GM12878 (cell line): ENCODE measurements around the gene TBC1D1.

Experiments used
- BRCA1 ChIP-seq: IDR thresholded peaks from 2 replicates; pipeline ENCODE4 v1.6.1; 2011; ENCODE audit warnings: low read depth, low read length, improper control_type of control experiment
- CEBPB ChIP-seq, 2 experiments: fragments of 150-350 bp in 1 of 2; IDR thresholded peaks; 2 replicates each; pipeline ENCODE4 v1.6.1; 2012 to 2014; ENCODE audit warnings: low read depth in 2 of 2, low read length in 2 of 2, borderline replicate concordance in 1 of 2, inconsistent platforms in 1 of 2
- CTCF ChIP-seq, 3 experiments: IDR thresholded peaks in 2 of 3; conservative IDR thresholded peaks in 1 of 3; 2 replicates each; pipeline ENCODE4 v1.5.1; 2011; ENCODE audit warnings: low read depth in 3 of 3, low read length in 3 of 3, mild to moderate bottlenecking in 3 of 3, control low read depth in 2 of 3, moderate library complexity in 2 of 3, inconsistent platforms in 1 of 3, mixed read lengths in 1 of 3; ENCODE audit not compliant: control insufficient read depth in 2 of 3, insufficient read depth in 1 of 3; ENCODE audit errors: extremely low read depth in 1 of 3
- ESRRA ChIP-seq: IDR thresholded peaks from 2 replicates; pipeline ENCODE4 v1.6.1; 2012; ENCODE audit warnings: mild to moderate bottlenecking, low read length, improper control_type of control experiment
- ETV6 ChIP-seq, 2 experiments: fragments of 450-650 bp in 1 of 2; IDR thresholded peaks in 1 of 2; conservative IDR thresholded peaks in 1 of 2; 2 replicates each; pipeline ENCODE4 v1.6.1; 2014; ENCODE audit warnings: antibody characterized with exemption in 1 of 2, borderline replicate concordance in 1 of 2, low read depth in 1 of 2, mild to moderate bottlenecking in 1 of 2, moderate library complexity in 1 of 2
- JUND ChIP-seq: IDR thresholded peaks from 2 replicates; pipeline ENCODE4 v1.6.1; 2012; ENCODE audit warnings: low read depth, mild to moderate bottlenecking, low read length, improper control_type of control experiment, moderate library complexity
- KDM1A ChIP-seq: fragments of 200-600 bp; sonication (generic); IDR thresholded peaks from 2 replicates; pipeline ENCODE4 v1.6.1; 2016; ENCODE audit warnings: borderline replicate concordance
- PAX5 ChIP-seq: IDR thresholded peaks from 2 replicates; pipeline ENCODE4 v1.6.1; 2011; ENCODE audit warnings: low read depth, low read length, borderline replicate concordance
- PBX3 ChIP-seq: IDR thresholded peaks from 2 replicates; pipeline ENCODE4 v1.6.1; 2011; ENCODE audit warnings: mild to moderate bottlenecking, low read depth, low read length, moderate library complexity; ENCODE audit not compliant: insufficient replicate concordance
- ZBTB11 ChIP-seq: fragments of 450-650 bp; formaldehyde crosslinking; IDR thresholded peaks from 2 replicates; pipeline ENCODE4 v1.5.0; 2022; ENCODE audit warnings: mild to moderate bottlenecking, missing genetic modification characterization
- ZNF384 ChIP-seq: IDR thresholded peaks from 2 replicates; pipeline ENCODE4 v1.6.1; 2012; ENCODE audit warnings: low read depth, mild to moderate bottlenecking, low read length, improper control_type of control experiment, borderline replicate concordance
- ZSCAN29 ChIP-seq: fragments of 450-650 bp; IDR thresholded peaks from 2 replicates; pipeline ENCODE4 v1.6.1; 2017; ENCODE audit warnings: mild to moderate bottlenecking, moderate library complexity

GRCh38 chr4:38062088-38062775 lies 171.3 kb downstream of the TBC1D1 start:
- peak; percentile 91 for TF ChIP-seq ZNF384
- no peak for TF ChIP-seq PAX5
- TF ChIP-seq ZSCAN29: no peak
- TF ChIP-seq BRCA1: no peak
- no peak for TF ChIP-seq KDM1A
- TF ChIP-seq ZBTB11: no peak
- TF ChIP-seq ESRRA: no peak
- TF ChIP-seq CTCF (IDR thresholded peaks at IDR 0.05 in 2 of 3, conservative IDR thresholded peaks at IDR 0.05 in 1 of 3; ENCODE audit: control insufficient read depth in 2 of 3, extremely low read depth in 1 of 3, insufficient read depth in 1 of 3, low read depth in 3 of 3, low read length in 3 of 3): peak; percentile 67 to 85 (median 80)
- TF ChIP-seq PBX3: no peak
- TF ChIP-seq ETV6 (conservative IDR thresholded peaks at IDR 0.05 in 1 of 2, IDR thresholded peaks at IDR 0.05 in 1 of 2; ENCODE audit: borderline replicate concordance in 1 of 2, low read depth in 1 of 2): no peak
- TF ChIP-seq CEBPB (IDR thresholded peaks at IDR 0.05; ENCODE audit: borderline replicate concordance in 1 of 2, low read depth in 2 of 2, low read length in 2 of 2): no peak
- TF ChIP-seq JUND: no peak
